ENCODE results near the gene PHACTR3. TPM values are rescaled to one million over a fixed set of nuclear protein-coding genes. Genes with fewer than 3 reads are reported as not detected.
"Not testable (repeated sequence)": the region's sequence is repeated elsewhere in the genome, so short reads cannot be mapped to it uniquely, and the experiment has no call there.

Gene PHACTR3
- total RNA-seq, 1 donor from 2014 or later, result 1.4 TPM

GRCh38 chr20:59617221-59617620 is 12.9 kb downstream of the PHACTR3 start:
- Histone ChIP-seq H3K9me3 (ENCODE audit: low read depth) (no peaks in the 10 kb centered on the region), H3K36me3 (no peaks in the 10 kb centered on the region), H3F3A (ENCODE audit: low read depth) (no peaks in the 10 kb centered on the region), H3K4me3 (no peak overlapping the region), H3K4me1 (no peaks in the 10 kb centered on the region), H3K79me2 (ENCODE audit: low read depth) (no peaks in the 10 kb centered on the region), H2AFZ (replicated peaks) (no peak overlapping the region), H3K9ac (no peak overlapping the region), H4K20me1 (ENCODE audit: low read depth) (no peaks in the 10 kb centered on the region), H3K27me3 (peaks cover 6% of the 10 kb centered on the region), H3K27ac (no peak overlapping the region), H3K4me2 (no peak overlapping the region)
- Mint-ChIP-seq H3K9me3 (no peaks in the 10 kb centered on the region), H3K4me3 (no peak overlapping the region), H3K4me1 (no peaks in the 10 kb centered on the region), H3K36me3 (no peaks in the 10 kb centered on the region), H3K27me3 (ENCODE audit: insufficient read depth, low read depth) (peaks cover 9% of the 10 kb centered on the region), H3K27ac (no peak overlapping the region)
- TF ChIP-seq CTCF (IDR thresholded peaks at IDR 0.05) (no peak), EZH2 (IDR thresholded peaks at IDR 0.05) (no peak), EZH2phosphoT487 (IDR thresholded peaks at IDR 0.05) (no peak)
- DNase-seq (ENCODE audit: low spot score), result no peak

DNA sequence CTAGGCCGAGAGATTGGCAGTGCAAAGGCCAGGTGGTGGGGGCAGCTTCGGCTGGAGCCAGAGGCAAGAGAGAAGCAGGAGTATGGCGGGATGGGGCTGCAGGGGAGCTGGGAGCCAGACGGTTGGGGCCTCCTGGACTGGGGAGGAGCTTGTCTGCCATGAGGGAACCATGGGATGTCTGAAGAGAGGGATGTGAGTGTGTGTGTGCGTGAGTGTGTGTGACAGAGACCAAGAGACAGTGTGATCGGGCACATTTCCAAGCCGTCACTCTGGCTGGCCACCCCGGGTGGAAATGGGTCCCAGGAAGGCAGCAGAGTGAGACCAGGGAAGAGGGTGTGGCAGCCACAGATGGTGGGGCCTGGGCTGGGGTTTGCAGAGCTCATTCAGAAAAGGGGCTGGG is 13.8 kb downstream of the PHACTR3 start:
- Mint-ChIP-seq H3K27me3 (ENCODE audit: insufficient read depth, low read depth) (peaks cover 10% of the 10 kb centered on the region), H3K9me3 (no peaks in the 10 kb centered on the region), H3K4me1 (no peaks in the 10 kb centered on the region), H3K36me3 (no peaks in the 10 kb centered on the region), H3K27ac (no peak overlapping the region), H3K4me3 (no peak overlapping the region)
- H3K9ac ChIP-seq, result no peak overlapping the region
- H3K36me3 ChIP-seq, result no peaks in the 10 kb centered on the region
- peaks cover 2% of the 10 kb centered on the region for H3K27me3 ChIP-seq
- no peaks in the 10 kb centered on the region for H3K4me1 ChIP-seq
- no peaks in the 10 kb centered on the region for H3F3A ChIP-seq (ENCODE audit: low read depth)
- no peak overlapping the region for H3K4me3 ChIP-seq
- DNase-seq (ENCODE audit: low spot score), result no peak
- TF ChIP-seq CTCF (IDR thresholded peaks at IDR 0.05) (no peak), EZH2 (IDR thresholded peaks at IDR 0.05) (no peak), EZH2phosphoT487 (IDR thresholded peaks at IDR 0.05) (no peak)
- H3K4me2 ChIP-seq, result no peak overlapping the region
- no peaks in the 10 kb centered on the region for H4K20me1 ChIP-seq (ENCODE audit: low read depth)
- H3K79me2 ChIP-seq (ENCODE audit: low read depth), result no peaks in the 10 kb centered on the region
- no peak overlapping the region for H3K27ac ChIP-seq
- H2AFZ ChIP-seq (replicated peaks), result no peak overlapping the region
- no peaks in the 10 kb centered on the region for H3K9me3 ChIP-seq (ENCODE audit: low read depth)

GRCh38 chr20:59618585-59618984 is 14.2 kb downstream of the PHACTR3 start:
- not testable (repeated sequence) for H4K20me1 ChIP-seq (ENCODE audit: low read depth); H3K27me3 ChIP-seq; H3F3A ChIP-seq (ENCODE audit: low read depth); DNase-seq (ENCODE audit: low spot score); H2AFZ ChIP-seq (replicated peaks); H3K27ac Mint-ChIP-seq; H3K36me3 ChIP-seq; H3K4me1 ChIP-seq; H3K9me3 Mint-ChIP-seq; H3K4me2 ChIP-seq; H3K79me2 ChIP-seq (ENCODE audit: low read depth); H3K4me3 ChIP-seq; H3K36me3 Mint-ChIP-seq; H3K9ac ChIP-seq; H3K27ac ChIP-seq; H3K9me3 ChIP-seq (ENCODE audit: low read depth); H3K4me3 Mint-ChIP-seq; H3K4me1 Mint-ChIP-seq
- H3K27me3 Mint-ChIP-seq (ENCODE audit: insufficient read depth, low read depth), result peaks cover 11% of the 10 kb centered on the region

- no peaks in the 10 kb centered on the region for H3F3A ChIP-seq (ENCODE audit: low read depth)
- Mint-ChIP-seq H3K4me1 (no peaks in the 10 kb centered on the region), H3K9me3 (no peaks in the 10 kb centered on the region), H3K27ac (no peak overlapping the region), H3K4me3 (no peak overlapping the region), H3K27me3 (ENCODE audit: insufficient read depth, low read depth) (peaks cover 5% of the 10 kb centered on the region), H3K36me3 (no peaks in the 10 kb centered on the region)
- H3K4me1 ChIP-seq, result no peaks in the 10 kb centered on the region
- no peak for DNase-seq (ENCODE audit: low spot score)
- H3K36me3 ChIP-seq, result no peaks in the 10 kb centered on the region
- H4K20me1 ChIP-seq (ENCODE audit: low read depth), result no peaks in the 10 kb centered on the region
- H3K9ac ChIP-seq, result no peak overlapping the region
- H3K79me2 ChIP-seq (ENCODE audit: low read depth), result no peaks in the 10 kb centered on the region
- H3K4me3 ChIP-seq, result no peak overlapping the region
- H3K9me3 ChIP-seq (ENCODE audit: low read depth), result no peaks in the 10 kb centered on the region
- H2AFZ ChIP-seq (replicated peaks), result no peak overlapping the region
- H3K4me2 ChIP-seq, result no peak overlapping the region
- no peaks in the 10 kb centered on the region for H3K27me3 ChIP-seq
- TF ChIP-seq CTCF (IDR thresholded peaks at IDR 0.05) (no peak), EZH2 (IDR thresholded peaks at IDR 0.05) (no peak), EZH2phosphoT487 (IDR thresholded peaks at IDR 0.05) (no peak)
- no peak overlapping the region for H3K27ac ChIP-seq
Observed at GRCh38 chr20:59620860-59621505, 16.6 kb downstream of the PHACTR3 start.

Measured in neural progenitor cell (in vitro differentiated cells).